Activated CD8-positive, alpha-beta T cell treated with anti-CD3 and anti-CD28 coated beads for 36 hours (primary cell): ENCODE data around the gene NOD1. TPM values are rescaled to one million over a fixed set of nuclear protein-coding genes. Genes with fewer than 3 reads are reported as not detected.

ENCODE experiments used
- ATAC-seq: fragments of 200-7000 bp; cut with Tn5 transposase; one replicate; pipeline ENCODE4 v1.10.0; 2021; ENCODE audit warnings: mild to moderate bottlenecking, moderate library complexity
- CTCF ChIA-PET: fragments of 350-600 bp; sonication (Branson Sonifier 250); formaldehyde crosslinking; loops from one replicate; lab custom pipeline; 2021; ENCODE audit warnings: antibody characterized with exemption; lab: Charles Lee
- POLR2A ChIA-PET: fragments of 350-600 bp; sonication (Branson Sonifier 250); formaldehyde crosslinking; loops from one replicate; lab custom pipeline; 2021; ENCODE audit warnings: antibody characterized with exemption; lab: Charles Lee
- DNase-seq: peaks from one replicate; pipeline ENCODE4 v3.0.0-alpha.2; 2020
- H3K27ac Mint-ChIP-seq: one replicate; pipeline ENCODE4 v1.8.0; 2021; ENCODE audit warnings: mild to moderate bottlenecking, mixed read lengths
- H3K27me3 Mint-ChIP-seq: one replicate; pipeline ENCODE4 v1.8.0; 2021; ENCODE audit warnings: mixed read lengths
- H3K36me3 Mint-ChIP-seq: one replicate; pipeline ENCODE4 v1.8.0; 2021; ENCODE audit warnings: low read depth, mixed read lengths
- H3K4me1 Mint-ChIP-seq: one replicate; pipeline ENCODE4 v1.8.0; 2021; ENCODE audit warnings: low read depth, mixed read lengths
- H3K4me3 Mint-ChIP-seq: one replicate; pipeline ENCODE4 v1.8.0; 2021; ENCODE audit warnings: mild to moderate bottlenecking, moderate library complexity, mixed read lengths
- H3K9me3 Mint-ChIP-seq: one replicate; pipeline ENCODE4 v1.8.0; 2021; ENCODE audit warnings: mixed read lengths
- intact Hi-C: fragments of 100-400 bp; cut with micrococcal nuclease; formaldehyde crosslinking; loops from one replicate; pipeline ENCODE4 v1.10.0; 2022
- total RNA-seq, 2 experiments: library from RNA; stranded (reverse); gene quantifications; one replicate each; pipeline ENCODE4 v1.2.3, GENCODE V29; 2021
- TF ChIP-seq, protein P1 (sequence below): fragments of 200-600 bp; IDR thresholded peaks from one replicate; pipeline ENCODE4 v1.8.0; 2022; ENCODE audit warnings: antibody characterized with exemption, mild to moderate bottlenecking

The NOD1 gene
- total RNA-seq, 2 experiments from 2014 or later, result 11.5 to 12.5 TPM

DNA sequence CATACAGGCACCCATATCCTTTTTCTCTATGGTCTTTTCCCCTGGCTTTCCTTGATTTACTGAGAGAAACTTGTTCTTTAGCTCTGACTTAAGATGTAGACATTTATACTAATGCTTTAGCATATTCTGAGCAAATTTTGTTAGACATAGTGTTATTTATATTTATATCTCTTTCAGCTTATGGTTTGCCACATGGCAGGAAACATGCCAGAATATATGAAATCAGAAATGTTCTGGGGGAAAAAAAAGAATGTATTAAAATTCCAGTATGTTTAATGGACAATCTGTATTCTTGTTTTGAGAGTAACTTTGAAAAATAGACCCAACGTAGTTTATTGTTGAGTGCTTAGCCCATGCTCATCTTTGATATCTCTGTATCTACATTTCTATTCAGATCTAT, 36.2 kb upstream of the NOD1 start:
- Mint-ChIP-seq H3K36me3 (no peaks in the 10 kb centered on the region), H3K9me3 (no peaks in the 10 kb centered on the region), H3K27ac (no peak overlapping the region), H3K27me3 (no peaks in the 10 kb centered on the region), H3K4me3 (no peak overlapping the region), H3K4me1 (peaks cover 3% of the 10 kb centered on the region)
- no peak for ATAC-seq
- TF ChIP-seq, protein P1, sequence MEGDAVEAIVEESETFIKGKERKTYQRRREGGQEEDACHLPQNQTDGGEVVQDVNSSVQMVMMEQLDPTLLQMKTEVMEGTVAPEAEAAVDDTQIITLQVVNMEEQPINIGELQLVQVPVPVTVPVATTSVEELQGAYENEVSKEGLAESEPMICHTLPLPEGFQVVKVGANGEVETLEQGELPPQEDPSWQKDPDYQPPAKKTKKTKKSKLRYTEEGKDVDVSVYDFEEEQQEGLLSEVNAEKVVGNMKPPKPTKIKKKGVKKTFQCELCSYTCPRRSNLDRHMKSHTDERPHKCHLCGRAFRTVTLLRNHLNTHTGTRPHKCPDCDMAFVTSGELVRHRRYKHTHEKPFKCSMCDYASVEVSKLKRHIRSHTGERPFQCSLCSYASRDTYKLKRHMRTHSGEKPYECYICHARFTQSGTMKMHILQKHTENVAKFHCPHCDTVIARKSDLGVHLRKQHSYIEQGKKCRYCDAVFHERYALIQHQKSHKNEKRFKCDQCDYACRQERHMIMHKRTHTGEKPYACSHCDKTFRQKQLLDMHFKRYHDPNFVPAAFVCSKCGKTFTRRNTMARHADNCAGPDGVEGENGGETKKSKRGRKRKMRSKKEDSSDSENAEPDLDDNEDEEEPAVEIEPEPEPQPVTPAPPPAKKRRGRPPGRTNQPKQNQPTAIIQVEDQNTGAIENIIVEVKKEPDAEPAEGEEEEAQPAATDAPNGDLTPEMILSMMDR, result no peak
- ChIA-PET CTCF (interaction anchor here (0.7 kb wide), 1 partner anchor 34 kb away, joined by 3 read pairs; no protein-coding TSS in a partner anchor), POLR2A (no interaction called here)
- intact Hi-C loops, result no loop called here
- DNase-seq, result no peak

- TF ChIP-seq, protein P1, result no peak
- Mint-ChIP-seq H3K36me3 (no peaks in the 10 kb centered on the region), H3K4me1 (peaks cover 3% of the 10 kb centered on the region), H3K4me3 (no peak overlapping the region), H3K27ac (no peak overlapping the region), H3K9me3 (no peaks in the 10 kb centered on the region), H3K27me3 (no peaks in the 10 kb centered on the region)
- ChIA-PET POLR2A (no interaction called here), CTCF (no interaction called here)
- ATAC-seq (no peak), DNase-seq (no peak)
- intact Hi-C loops, result no loop called here
Measured at GRCh38 chr7:30514177-30514576, 35.6 kb upstream of the NOD1 start.

DNA sequence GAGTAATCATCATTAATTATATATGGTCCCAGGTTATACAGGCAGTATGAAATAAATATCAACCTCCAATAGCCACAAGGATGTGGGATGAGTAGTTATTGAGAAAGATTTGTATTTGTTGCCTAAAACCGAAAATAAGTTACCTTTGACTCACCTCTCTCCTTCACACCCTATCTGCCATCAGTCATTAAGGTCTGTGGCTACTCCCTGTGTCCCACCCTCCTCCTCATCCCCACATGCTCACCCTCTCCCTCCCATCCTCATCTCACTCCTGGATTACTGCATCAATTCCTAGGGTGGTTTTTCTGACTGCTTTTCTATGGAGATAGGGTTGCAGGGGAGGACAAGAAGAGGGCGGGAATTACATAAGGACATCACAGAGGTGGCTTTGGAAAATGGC, 35.2 kb upstream of the NOD1 start:
- H3K4me1 Mint-ChIP-seq, result peaks cover 3% of the 10 kb centered on the region
- H3K36me3 Mint-ChIP-seq, result no peaks in the 10 kb centered on the region
- CTCF ChIA-PET, result interaction anchor here (0.6 to 1.7 kb wide), 3 partner anchors 49 to 237 kb away, joined by 3 to 6 read pairs (median 5); no protein-coding TSS in a partner anchor
- intact Hi-C loops, result no loop called here
- H3K9me3 Mint-ChIP-seq, result no peaks in the 10 kb centered on the region
- no peaks in the 10 kb centered on the region for H3K27me3 Mint-ChIP-seq
- ATAC-seq (no peak), DNase-seq (no peak)
- no peak overlapping the region for H3K27ac Mint-ChIP-seq
- TF ChIP-seq, protein P1, result no peak
- POLR2A ChIA-PET, result no interaction called here
- no peak overlapping the region for H3K4me3 Mint-ChIP-seq

GRCh38 chr7:30511973-30512662, 33.5 kb upstream of the NOD1 start:
- Mint-ChIP-seq H3K27me3 (no peaks in the 10 kb centered on the region), H3K4me3 (no peak overlapping the region), H3K27ac (no peak overlapping the region), H3K9me3 (no peaks in the 10 kb centered on the region), H3K36me3 (no peaks in the 10 kb centered on the region), H3K4me1 (peaks cover 3% of the 10 kb centered on the region)
- intact Hi-C loops, result no loop called here
- POLR2A ChIA-PET, result interaction anchor here (0.7 kb wide), 1 partner anchor 82 kb away, joined by 3 read pairs; no protein-coding TSS in a partner anchor
- no peak for DNase-seq
- TF ChIP-seq, protein P1, result no peak
- CTCF ChIA-PET, result interaction anchor here (0.6 to 2.8 kb wide), 6 partner anchors 22 to 236 kb away, joined by 5 to 31 read pairs (median 6); no protein-coding TSS in a partner anchor
- ATAC-seq, result no peak

DNA sequence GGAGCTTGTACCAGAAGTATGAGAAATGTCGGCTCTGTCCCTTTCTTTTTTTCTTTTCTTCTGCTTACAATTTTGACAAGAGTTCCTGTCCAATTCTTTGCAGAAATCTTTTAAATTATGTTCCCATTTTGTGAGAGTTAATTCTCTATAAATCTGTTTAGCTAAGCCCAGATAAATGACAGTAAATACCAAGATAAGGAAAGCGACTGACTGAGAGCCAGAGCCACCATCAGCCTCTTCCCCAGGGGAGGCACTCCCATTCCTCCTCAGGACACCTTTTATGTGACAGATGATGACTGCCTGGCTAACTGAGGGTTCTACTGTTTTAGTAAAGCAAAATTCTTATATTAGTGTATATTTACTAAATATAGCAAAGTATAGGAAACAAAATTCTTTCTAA, 32.9 kb upstream of the NOD1 start:
- TF ChIP-seq, protein P1, result no peak
- no peak for ATAC-seq
- intact Hi-C loops, result no loop called here
- Mint-ChIP-seq H3K36me3 (no peaks in the 10 kb centered on the region), H3K27me3 (no peaks in the 10 kb centered on the region), H3K4me1 (no peaks in the 10 kb centered on the region), H3K4me3 (no peak overlapping the region), H3K27ac (no peak overlapping the region), H3K9me3 (no peaks in the 10 kb centered on the region)
- ChIA-PET POLR2A (no interaction called here), CTCF (interaction anchor here (0.7 to 2.8 kb wide), 10 partner anchors 10 to 236 kb away, joined by 3 to 31 read pairs (median 6); no protein-coding TSS in a partner anchor)
- DNase-seq, result no peak
